GM18909 (cell line): ENCODE results near the gene EFHD1.

Source experiments
- ATAC-seq: cut with Tn5 transposase; IDR thresholded peaks from one replicate; pipeline ENCODE4 v1.9.1; 2021; ENCODE audit warnings: mild to moderate bottlenecking; ENCODE audit not compliant: unreplicated experiment, poor library complexity

The EFHD1 gene, protein sequence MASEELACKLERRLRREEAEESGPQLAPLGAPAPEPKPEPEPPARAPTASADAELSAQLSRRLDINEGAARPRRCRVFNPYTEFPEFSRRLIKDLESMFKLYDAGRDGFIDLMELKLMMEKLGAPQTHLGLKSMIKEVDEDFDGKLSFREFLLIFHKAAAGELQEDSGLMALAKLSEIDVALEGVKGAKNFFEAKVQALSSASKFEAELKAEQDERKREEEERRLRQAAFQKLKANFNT

DNA sequence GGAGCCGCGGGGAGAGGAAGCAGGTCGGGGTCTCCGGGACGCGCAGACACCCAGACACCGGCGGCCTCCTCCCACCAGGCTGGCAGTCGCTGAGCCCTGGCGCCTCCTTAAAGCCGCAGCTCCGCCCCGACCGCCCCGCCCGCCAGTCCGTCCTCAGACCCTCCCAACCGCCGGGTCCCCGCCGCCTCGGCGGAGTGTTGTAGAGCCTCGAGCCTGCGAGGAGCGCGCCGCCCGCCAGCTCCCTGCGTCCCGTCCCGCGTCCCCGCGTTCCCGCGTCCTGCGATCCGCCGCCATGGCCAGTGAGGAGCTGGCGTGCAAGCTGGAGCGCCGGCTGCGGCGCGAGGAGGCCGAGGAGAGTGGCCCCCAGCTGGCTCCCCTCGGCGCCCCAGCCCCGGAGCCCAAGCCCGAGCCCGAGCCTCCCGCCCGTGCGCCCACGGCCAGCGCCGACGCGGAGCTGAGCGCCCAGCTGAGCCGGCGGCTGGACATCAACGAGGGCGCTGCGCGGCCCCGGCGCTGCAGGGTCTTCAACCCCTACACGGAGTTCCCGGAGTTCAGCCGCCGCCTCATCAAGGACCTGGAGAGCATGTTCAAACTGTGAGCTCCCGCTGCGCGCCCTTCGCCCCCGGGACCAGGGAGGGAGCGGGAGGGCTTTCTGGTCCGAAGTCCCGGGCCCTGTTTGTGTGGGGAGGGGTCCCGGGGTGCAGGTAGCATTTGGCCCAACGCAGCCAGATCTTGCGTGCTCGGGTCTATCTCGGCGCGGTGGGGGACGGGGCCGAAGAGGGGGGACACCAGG, at the start of gene EFHD1:
Gene EFHD1, plus strand, starts transcription at position 192 of the 793 bp plus-strand sequence. Its CDS starts 101 bp downstream, at position 293.
- no peak for ATAC-seq

DNA sequence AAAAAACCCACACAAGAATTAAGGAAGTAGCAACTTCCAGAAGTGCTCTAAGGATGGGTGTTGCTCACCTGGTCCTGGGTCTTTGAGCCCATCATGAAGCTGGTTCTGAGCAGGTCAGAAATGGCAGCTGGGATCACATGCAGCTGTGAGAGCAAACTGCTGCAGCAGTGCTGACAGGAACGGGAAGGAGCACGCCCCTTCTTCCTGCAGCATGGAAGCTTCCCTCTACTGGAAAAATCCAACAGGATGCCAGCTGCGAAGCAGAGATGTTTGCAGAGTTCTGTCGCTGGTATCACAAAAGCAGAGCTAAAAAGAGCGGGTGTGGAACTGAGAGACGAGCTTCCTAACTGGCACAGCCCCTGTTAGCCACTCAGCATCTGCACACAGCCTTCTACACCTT, 49.2 kb upstream of the EFHD1 start:
- ATAC-seq: no peak

DNA sequence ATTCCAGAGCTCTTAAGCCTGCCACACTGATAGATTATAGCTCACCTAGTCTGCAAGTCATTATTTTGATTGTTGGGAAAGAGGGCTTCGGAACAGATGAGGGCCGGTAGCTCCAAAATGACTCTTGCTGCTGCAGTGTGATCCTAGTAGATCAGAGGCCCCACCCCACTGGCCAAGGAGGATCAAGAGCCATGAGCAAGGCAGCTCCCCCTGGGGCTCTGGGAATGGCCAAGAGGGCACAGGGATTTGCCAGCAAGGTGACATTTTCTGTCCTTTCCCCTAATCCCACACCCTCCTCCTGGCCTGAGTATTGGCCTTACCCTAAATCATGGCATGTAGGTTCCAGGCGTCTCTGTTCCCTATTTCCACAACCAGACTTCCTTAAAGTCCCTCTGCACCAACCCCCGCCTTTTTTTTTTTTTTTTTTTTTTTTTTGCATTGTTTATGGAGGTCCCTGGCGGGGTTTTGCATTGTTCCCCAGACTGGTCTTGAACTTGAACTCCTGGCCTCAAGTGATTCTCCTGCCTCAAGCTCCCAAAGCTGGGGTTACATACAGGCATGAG, 46.4 kb upstream of the EFHD1 start:
- no peak for ATAC-seq

DNA sequence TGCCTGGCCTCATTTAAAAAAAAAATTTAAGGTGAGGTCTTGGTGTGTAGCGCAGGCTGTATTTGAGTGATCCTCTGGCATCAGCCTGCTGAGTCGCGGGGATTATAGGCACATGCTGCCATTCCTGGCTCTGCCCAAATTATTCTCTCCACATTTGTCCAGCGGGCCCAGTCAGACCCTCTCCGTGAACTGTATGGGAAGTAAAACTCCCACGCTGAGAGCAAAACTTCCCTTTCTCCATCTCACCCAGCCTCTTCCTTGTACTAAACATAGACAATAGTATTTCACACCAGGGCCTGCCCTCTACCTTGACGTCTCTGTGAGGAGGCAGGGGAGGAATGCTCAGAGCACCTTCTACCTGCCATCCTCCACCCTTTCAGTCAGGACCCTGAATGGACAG, 45.9 kb upstream of the EFHD1 start:
- ATAC-seq: no peak

DNA sequence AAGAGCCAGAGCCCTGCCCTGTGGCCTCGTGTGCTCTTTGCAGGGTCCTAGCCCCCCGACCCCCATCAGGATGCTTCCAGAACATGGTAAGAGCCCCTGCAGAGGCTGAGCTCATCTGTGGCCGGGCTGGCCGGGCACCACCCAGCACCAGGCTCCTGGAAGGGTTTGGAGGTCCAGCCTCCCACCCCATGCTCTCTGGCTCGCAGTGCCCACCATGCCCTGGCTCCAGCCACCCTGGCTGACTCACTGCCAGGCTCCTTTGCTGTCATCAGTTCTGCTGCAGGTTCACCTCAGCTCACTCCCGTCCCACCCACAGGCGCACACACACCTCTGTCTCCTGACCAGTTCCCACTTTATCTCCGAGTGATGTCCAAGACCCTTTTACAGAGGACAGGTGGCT, 45.4 kb upstream of the EFHD1 start:
- no peak for ATAC-seq

DNA sequence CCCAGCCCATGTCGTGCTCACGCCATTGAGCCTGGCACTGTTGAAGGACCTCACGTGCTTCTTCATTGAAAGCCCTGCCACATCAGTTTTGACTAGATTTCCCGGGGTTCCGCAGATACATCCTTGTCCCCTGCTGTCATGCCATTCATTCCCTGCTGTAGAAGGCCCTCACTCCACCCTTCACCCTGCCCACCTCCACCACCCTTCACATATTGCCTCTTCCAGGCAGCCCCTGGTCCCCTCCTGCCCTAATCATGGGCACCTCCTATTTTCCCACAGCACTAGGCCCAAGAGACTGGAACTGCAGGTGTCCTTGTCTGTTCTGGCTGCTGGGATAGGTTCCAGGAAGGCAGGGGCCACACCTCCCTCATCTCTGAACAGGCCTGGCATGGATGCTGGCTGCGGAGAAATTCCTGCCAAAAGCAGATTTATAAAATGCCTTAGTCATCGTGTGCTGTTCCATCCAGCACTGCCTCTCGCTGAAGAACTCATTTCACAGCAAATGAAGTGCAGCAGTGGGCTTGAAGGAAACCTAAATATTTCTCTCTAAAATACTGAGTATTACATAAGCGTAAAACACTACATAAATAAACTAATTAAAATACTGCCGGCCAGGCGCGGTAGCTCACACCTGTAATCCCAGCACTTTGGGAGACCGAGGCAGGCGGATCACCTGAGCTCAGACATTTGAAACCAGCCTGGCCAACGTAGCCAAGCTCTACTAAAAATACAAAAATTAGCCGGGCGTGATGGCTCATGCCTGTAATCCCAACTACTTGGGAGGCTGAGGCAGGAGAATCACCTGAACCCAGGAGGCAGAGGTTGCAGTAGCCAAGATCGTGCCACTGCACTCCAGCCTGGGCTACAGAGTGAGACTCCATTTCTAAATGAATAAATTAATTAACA, 44.5 kb upstream of the EFHD1 start:
- no peak for ATAC-seq

DNA sequence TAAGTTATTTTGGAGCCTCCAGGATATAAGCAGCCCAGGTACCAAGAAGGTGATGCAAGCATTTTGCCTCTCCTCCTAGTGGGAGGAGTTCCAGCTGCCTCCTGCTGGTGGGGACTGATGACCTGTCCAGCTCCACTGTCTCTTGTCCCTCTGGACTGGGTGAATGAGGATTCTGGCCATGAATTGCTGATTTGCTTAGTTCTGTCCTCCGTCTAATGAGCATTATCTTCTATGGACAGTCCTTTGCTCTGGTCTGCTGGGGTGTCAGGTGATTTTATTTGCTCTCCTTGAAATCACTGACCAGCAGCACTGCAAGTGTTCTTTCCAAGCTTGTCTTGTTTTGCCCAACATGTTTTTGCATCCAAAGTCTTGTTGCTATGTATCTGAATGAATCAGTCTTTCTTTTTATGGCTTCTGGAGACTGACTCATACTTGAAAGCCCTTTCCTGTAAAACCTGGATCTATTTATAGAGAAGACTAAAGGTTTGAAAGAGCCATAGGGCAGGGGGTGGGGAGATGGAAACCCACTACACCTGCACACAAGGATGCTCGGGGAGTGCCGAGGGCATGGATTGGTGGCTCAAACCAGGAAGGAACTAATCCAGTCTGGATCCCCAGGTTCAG, 40.5 kb upstream of the EFHD1 start:
- ATAC-seq: no peak

DNA sequence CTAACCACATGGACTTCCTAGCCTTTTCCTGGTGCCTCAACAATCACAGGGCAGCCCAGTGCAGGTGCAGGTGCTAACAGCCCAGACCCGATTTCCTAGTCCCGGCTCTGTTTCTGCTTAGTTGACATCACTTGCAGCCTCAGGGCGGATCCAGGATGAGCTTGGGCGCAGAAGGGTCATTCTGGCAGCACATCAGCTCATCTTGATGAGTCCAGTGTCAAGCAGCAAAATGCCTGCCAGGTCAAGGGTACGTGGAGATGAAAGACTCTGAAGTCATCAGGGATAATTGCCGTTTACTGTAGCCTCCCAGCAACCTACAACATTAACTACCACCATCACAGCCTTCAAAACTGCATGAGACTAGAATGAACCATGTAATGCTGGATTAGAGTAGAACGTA, 39.4 kb upstream of the EFHD1 start:
- ATAC-seq: no peak

DNA sequence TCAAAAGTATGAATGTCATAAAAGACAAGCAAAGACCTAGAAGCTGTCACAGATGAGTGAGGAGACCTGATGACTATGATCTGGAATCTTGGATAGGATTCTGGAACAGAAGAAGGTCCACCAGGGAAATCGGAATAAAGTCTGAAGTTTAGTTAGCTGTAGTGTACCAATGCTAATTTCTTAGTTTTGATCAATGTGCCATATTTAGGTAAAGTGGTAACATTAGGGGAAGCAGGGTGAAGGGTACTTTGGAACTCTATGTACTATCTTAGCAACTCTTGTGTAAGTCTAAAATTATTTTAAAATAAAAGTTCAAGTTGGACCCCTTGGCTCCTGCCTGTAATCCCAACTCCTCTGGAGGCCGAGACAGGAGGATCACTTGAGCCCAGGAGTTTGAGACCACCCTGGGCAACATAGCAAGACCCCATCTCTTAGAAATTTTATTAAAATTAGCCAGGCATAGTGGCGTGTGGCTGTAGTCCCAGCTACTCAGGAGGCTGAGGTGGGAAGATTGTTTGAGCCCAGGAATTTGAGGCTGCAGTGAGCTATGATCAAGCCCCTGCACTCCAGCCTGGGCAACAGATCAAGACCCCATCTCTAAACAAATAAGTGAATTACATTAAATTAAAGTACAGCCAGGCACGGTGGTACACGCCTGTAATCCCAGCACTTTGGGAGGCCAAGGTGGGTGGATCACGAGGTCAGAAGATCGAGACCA, 35.9 kb upstream of the EFHD1 start:
- no peak for ATAC-seq

DNA sequence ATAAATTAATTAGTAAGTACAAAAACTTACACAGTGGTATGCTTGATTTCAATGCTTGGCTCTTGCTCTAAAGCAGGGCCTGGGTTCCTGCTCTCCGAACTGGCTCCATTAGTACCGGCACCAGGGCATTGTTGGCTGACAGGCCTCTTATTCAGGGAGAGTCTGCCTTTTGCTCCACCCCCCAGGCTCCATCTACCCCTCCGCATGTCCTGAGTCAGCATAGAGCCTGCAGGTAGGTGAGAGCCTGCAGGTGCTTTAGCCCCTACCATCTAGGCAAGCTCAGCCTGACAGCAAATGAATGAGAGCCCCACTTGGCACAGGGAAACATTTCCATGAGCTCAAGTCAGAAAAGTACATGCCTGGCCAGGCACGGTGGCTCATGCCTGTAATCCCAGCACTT, 35.1 kb upstream of the EFHD1 start:
- no peak for ATAC-seq

DNA sequence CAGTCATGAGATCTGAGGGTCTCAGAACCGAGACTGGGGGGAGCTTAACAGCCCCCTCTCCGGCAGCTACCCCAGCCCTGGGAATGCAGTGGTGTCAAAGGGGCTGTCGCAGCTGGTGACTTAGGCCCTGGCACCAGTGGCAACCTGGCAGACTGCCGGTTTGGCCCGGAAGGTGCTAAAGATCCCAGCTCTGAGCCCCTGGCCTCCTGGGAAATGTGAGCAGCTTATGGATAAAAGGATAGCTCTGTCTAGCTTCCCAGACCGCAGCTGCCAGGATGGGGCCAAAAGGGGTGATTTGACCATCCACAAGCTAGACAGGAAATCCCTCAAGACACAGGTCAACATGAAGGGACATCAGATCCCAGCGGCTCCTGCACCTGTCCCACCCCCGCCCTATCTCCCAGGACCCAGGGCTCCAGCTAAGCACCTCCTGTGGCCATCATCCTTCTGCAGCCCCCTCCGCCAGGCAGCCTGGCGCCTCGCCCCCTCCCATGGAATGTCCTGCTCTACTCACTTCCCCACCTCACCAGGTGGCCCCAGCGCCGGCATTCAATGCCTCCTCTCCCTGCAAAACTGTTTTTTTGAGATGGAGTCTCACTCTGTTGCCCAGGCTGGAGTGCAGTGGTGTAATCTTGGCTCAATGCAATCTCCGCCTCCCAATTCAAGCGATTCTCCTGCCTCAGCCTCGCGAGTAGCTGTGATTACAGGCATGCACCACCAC, 33.2 kb upstream of the EFHD1 start:
- no peak for ATAC-seq

DNA sequence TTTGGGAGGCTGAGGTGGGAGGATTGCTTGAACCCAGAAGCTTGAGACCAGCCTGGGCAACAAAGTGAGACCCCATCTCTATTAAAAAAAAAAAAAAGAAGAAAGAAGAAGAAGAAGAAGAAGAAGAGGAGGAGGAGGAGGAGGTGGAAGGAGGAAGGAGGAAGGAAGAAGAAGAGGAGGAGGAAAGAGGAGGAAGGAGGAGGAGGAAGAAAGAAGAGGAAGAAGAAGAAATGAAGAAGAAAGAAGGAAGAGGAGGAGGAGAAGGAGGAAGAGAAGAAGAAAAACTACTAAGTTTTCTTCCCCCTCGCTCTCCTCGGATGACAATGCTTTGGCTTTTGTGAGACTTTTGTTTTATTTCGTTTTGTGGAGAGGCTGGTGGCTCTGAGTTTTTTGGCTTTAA, 30.1 kb upstream of the EFHD1 start:
- ATAC-seq: no peak

DNA sequence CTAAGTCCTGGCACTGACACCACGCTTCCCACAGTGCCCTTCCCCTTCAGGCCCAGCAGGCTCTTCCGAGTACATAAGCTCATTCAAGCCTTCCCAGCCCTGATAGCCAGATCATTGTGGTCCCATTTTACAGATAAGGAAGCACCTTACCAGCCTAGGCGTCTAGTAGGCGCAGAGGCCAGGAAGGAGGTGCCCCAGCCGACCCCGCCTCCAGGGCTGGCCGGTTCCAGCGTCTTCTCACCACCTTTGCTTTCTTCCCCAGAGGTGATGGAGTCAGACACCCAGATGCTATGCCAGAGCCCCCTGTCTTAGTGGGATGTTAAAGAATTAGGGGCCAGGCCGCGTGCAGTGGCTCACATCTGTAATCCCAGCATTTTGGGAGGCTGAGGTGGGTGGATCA, 28.9 kb upstream of the EFHD1 start:
- ATAC-seq: no peak

DNA sequence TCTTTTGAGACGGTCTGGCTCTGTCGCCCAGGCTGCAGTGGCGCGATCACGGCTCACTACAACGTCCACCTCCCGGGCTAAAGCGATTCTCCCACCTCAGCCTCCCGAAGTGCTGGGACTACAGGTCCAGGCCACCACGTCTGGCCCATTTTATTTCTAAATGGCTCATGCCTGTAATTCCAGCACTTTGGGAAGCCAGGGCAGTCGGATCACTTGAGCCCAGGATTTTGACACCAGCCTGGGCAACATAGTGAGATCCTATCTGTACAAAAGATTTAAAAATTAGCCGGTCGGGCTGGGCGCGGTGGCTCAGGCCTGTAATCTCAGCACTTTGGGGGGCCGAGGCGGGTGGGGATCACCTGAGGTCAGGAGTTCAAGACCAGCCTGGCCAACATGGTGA, 26.4 kb upstream of the EFHD1 start:
- ATAC-seq: no peak

DNA sequence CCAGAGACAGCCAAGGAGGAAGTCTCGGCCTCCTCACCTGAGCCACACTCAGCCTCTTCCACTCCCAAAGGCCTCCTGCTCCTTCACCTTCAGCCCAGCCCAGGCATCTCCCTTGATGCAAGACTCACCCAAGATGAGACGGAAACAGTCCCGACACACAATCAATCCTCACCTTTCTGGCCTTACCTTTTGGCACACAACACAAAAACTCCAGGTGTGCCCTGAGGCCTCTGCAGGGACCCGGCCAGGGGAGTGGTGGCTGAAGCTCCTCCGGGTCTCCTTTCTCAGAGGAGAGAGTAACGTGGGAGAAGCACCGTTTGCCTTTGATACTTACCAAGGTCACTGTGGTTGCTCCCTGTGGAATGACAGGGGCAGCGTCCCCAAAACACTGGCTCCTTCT, 23.8 kb upstream of the EFHD1 start:
- no peak for ATAC-seq

DNA sequence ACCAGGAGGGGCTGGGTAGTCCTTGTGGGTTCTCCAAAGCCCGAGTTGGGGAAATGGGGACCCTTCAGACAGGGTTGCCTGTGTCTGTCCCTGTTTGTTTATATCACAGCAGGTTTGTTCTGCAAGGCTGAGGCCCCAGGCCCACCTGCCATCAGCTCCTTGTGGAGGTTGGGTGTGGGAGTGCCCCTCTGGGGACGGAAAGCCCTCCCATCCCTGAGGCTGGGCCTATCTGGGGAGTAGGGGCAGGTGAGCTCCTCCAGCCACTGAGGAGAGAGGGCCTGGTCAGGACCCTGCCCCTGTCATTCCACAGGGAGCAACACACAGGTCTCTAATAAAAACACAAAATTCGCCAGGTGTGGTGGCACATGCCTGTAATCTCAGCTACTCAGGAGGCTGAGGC, 23.3 kb upstream of the EFHD1 start:
- no peak for ATAC-seq

DNA sequence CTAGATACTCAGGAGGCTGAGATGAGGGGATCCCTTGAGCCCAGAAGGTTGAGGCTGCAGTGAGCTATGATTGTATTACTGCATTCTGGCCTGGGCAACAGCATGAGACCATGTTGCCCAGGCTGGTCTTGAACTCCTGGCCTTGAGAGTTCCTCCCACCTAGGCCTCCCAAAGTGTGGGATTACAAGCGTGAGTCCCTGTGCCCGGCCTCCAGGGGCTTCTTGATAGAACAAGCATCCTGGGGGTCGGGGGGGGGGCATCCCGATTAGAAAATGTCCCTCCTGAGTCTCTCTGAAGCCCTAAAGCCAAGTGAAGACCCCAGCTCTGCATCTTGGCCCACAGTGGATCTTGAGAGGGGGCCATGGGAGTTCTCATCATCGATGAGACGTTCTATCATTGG, 22.3 kb upstream of the EFHD1 start:
- ATAC-seq: no peak

DNA sequence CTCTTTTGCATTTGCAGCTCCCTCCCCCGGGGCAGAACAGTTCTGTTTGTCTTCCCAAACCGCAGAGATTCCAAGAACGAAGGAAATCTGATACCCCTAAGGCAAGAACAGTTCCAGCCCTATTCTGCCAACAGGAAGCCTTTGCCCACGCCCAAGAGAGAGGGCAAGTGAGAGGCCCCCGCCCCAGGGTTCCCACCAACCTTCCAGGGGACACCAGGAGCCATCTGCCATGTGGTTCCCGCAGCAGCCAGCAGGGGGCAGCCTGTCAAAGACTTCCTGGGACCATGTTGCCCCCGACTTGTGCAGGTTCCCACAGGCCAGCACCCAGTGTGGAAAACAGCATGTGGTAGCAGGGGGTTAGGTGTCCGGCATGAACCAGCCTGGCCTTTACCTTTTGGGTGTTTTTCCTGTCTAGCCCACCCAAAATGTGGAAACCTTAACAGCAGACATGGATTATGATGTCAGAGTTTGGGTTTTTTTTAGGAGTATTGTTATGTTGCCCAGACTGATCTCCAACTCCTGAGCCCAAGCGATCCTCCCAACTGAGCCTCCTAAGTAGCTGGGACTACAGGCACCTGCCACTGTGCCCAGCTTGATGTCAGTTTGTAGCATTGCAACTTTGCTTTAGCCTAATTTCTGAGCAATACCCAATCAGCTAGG, 21.7 kb upstream of the EFHD1 start:
- ATAC-seq: no peak
